Breast epithelium (tissue), 3 donors: ENCODE results near the gene ASB18.

Experiments
- CTCF ChIP-seq, 3 donors: fragments of 450-650 bp; IDR thresholded peaks; one replicate each; pipeline ENCODE4 v1.5.1; 2016 to 2017; ENCODE audit warnings: antibody characterized with exemption in 3 of 3, mild to moderate bottlenecking in 3 of 3, moderate library complexity in 3 of 3
- POLR2A ChIP-seq: fragments of 450-650 bp; IDR thresholded peaks from one replicate; pipeline ENCODE4 v1.6.1; 2016; ENCODE audit warnings: antibody characterized with exemption, mild to moderate bottlenecking, moderate library complexity
- POLR2AphosphoS5 ChIP-seq, 3 donors: sonication (generic); formaldehyde crosslinking; IDR thresholded peaks; one replicate each; pipeline ENCODE4 v1.6.1; 2017; ENCODE audit warnings: antibody characterized with exemption in 3 of 3

GRCh38 chr2:236239276-236240065 is 24.7 kb downstream of the ASB18 start:
- no peak for TF ChIP-seq CTCF (IDR thresholded peaks at IDR 0.05)
- no peak for TF ChIP-seq POLR2A
- no peak for TF ChIP-seq POLR2AphosphoS5 (IDR thresholded peaks at IDR 0.05)
